ENCODE results near the gene PPP1R12A. TPM values are rescaled to one million over a fixed set of nuclear protein-coding genes. Genes with fewer than 3 reads are reported as not detected.
"Not testable (repeated sequence)": the region's sequence is repeated elsewhere in the genome, so short reads cannot be mapped to it uniquely, and the experiment has no call there.

The PPP1R12A gene
- total and polyA plus RNA-seq, 10 donors = 14.4 to 141 (median 103) TPM

GRCh38 chr12:79885911-79886490, 48.9 kb downstream of the PPP1R12A start:
- peak overlapping the region in 2 of 8 donors; percentile 33 to 52 for H3K27ac ChIP-seq
- no peaks in the 10 kb centered on the region for H3K27me3 ChIP-seq (replicated peaks in 1 of 7)
- no peaks in the 10 kb centered on the region for H3K36me3 ChIP-seq
- H3K4me1 ChIP-seq = peaks cover 9 to 98% (median 71%) of the 10 kb centered on the region in 6 donors
- intact Hi-C loops (cut with DNase I; ENCODE audit: low total_unique reads) = no loop called here
- no peak overlapping the region for H3K4me3 ChIP-seq
- H3K9me3 ChIP-seq = no peaks in the 10 kb centered on the region
- TF ChIP-seq POLR2AphosphoS5 (IDR thresholded peaks at IDR 0.05) = no peak
- no peak for TF ChIP-seq POLR2A (IDR thresholded peaks at IDR 0.05)
- TF ChIP-seq CTCF (IDR thresholded peaks at IDR 0.05 in 8 of 11, conservative IDR thresholded peaks at IDR 0.05 in 3 of 11) = no peak
- 52 to 71% (median 57%) methylated on average over 3 of the region's 3 CpGs for WGBS, 5 donors
- no peak for DNase-seq

DNA sequence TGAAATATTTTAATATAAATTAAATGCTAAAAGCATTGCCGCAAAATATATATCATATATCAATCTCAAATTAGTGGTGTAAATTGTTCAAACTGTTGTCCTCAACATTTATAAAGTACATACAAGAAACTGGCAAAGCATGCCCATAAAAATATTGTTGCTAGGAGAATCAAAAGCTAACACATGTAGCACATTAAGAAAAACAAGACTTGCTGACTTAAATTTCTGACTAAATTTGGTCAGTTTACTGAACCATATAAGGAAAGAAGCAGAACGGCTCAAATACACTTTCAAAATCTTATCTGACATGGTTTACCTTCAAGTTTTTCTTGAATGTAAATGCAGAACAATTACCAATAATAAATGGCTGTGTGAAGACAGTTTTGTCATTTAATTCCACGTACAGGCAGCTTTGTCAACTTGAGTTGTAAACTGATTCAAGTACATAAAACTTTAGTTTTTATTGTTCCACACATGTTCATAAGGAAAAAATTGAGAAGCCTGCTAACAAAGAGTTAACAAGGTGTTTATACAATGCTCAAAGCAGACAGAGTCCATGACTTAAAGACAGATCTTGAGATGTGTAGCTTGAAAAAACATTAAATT, 50.4 kb downstream of the PPP1R12A start:
- H3K36me3 ChIP-seq = no peaks in the 10 kb centered on the region
- H3K27me3 ChIP-seq (replicated peaks in 1 of 7) = no peaks in the 10 kb centered on the region
- intact Hi-C loops (cut with DNase I; ENCODE audit: low total_unique reads) = no loop called here
- no peak for DNase-seq
- no peaks in the 10 kb centered on the region for H3K9me3 ChIP-seq
- TF ChIP-seq POLR2A (IDR thresholded peaks at IDR 0.05) (no peak), POLR2AphosphoS5 (IDR thresholded peaks at IDR 0.05) (no peak), CTCF (IDR thresholded peaks at IDR 0.05 in 8 of 11, conservative IDR thresholded peaks at IDR 0.05 in 3 of 11) (no peak)
- WGBS, 5 donors = 79 to 91% (median 83%) methylated on average over 3 of the region's 3 CpGs
- H3K4me3 ChIP-seq = no peak overlapping the region
- H3K27ac ChIP-seq = no peak overlapping the region
- peaks cover 9 to 100% (median 72%) of the 10 kb centered on the region in 6 donors for H3K4me1 ChIP-seq

- no peak for DNase-seq
- Histone ChIP-seq H3K36me3 (no peaks in the 10 kb centered on the region), H3K27me3 (replicated peaks in 1 of 7) (no peaks in the 10 kb centered on the region), H3K27ac (no peak overlapping the region), H3K4me3 (no peak overlapping the region), H3K4me1 (peaks cover 9 to 98% (median 66%) of the 10 kb centered on the region in 6 donors), H3K9me3 (no peaks in the 10 kb centered on the region)
- intact Hi-C loops (cut with DNase I; ENCODE audit: low total_unique reads) = no loop called here
- TF ChIP-seq POLR2A (IDR thresholded peaks at IDR 0.05) (no peak), POLR2AphosphoS5 (IDR thresholded peaks at IDR 0.05) (no peak), CTCF (IDR thresholded peaks at IDR 0.05 in 8 of 11, conservative IDR thresholded peaks at IDR 0.05 in 3 of 11) (no peak)
- 79 to 86% (median 84%) methylated on average over 1 of the region's 1 CpG for WGBS, 5 donors
Measured at GRCh38 chr12:79883216-79883615, 51.7 kb downstream of the PPP1R12A start.

DNA sequence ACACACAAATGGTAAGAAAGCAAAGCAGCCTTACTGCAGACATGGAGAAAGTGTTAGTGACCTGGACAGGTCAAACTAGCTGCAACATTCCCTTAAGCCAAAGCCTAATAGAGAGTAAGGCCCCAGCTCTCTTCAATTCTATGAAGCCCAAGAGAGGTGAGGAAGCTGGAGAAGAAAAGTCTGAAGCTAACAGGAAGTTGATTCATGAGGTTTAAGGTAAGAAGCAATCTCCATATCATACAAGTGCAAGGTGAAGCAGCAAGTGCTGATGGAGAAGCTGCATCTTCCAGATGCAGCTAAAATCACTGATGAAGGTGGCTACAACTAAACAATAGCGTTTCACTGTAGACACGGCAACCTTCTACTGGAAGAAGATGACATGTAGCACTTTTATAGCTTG, 53.5 kb downstream of the PPP1R12A start:
- 95 to 98% (median 98%) methylated on average over 2 of the region's 2 CpGs for WGBS, 5 donors
- TF ChIP-seq POLR2AphosphoS5 (IDR thresholded peaks at IDR 0.05) (no peak), POLR2A (IDR thresholded peaks at IDR 0.05) (no peak), CTCF (IDR thresholded peaks at IDR 0.05 in 8 of 11, conservative IDR thresholded peaks at IDR 0.05 in 3 of 11) (no peak)
- H3K36me3 ChIP-seq = peaks cover 0 to 5% (median 0%) of the 10 kb centered on the region in 6 donors
- H3K27me3 ChIP-seq (replicated peaks in 1 of 7) = no peaks in the 10 kb centered on the region
- H3K4me3 ChIP-seq = no peak overlapping the region
- no peaks in the 10 kb centered on the region for H3K9me3 ChIP-seq
- intact Hi-C loops (cut with DNase I; ENCODE audit: low total_unique reads) = no loop called here
- H3K27ac ChIP-seq = peak overlapping the region in 1 of 8 donors; percentile 12
- peaks cover 6 to 98% (median 57%) of the 10 kb centered on the region in 6 donors for H3K4me1 ChIP-seq
- no peak for DNase-seq

GRCh38 chr12:79878506-79878905, 56.4 kb downstream of the PPP1R12A start:
- H3K36me3 ChIP-seq; H3K4me3 ChIP-seq; H3K9me3 ChIP-seq; H3K27ac ChIP-seq; intact Hi-C loops (cut with DNase I; ENCODE audit: low total_unique reads); DNase-seq; H3K27me3 ChIP-seq (replicated peaks in 1 of 7): not testable (repeated sequence)
- peaks cover 0 to 97% (median 46%) of the 10 kb centered on the region in 6 donors for H3K4me1 ChIP-seq
- WGBS, 5 donors = 90 to 98% (median 94%) methylated on average over 4 of the region's 4 CpGs
